Measurements from ENCODE around the gene MAB21L1. TPM values are rescaled to one million over a fixed set of nuclear protein-coding genes. Genes with fewer than 3 reads are reported as not detected.

MAB21L1 gene
- total and polyA plus RNA-seq, 2 of the 8 experiments (the other 6 are each of a cell fraction or from before 2014, with no cell fraction given): not detected

- Histone ChIP-seq H3K36me3 (ENCODE audit: control insufficient read depth in 2 of 4, insufficient read depth in 4 of 4, low read length in 3 of 4) (no peaks in the 10 kb centered on the region), H2BK120ac (replicated peaks; ENCODE audit: low read depth, low read length) (no peak overlapping the region), H3K14ac (ENCODE audit: insufficient read length) (no peak overlapping the region), H2BK12ac (ENCODE audit: low read depth, low read length) (no peak overlapping the region), H4K8ac (ENCODE audit: extremely low read depth, insufficient read depth, low read length) (no peak overlapping the region), H4K91ac (replicated peaks; ENCODE audit: insufficient read length, low read length) (no peak overlapping the region), H2BK15ac (ENCODE audit: low read length) (no peak overlapping the region), H4K5ac (ENCODE audit: insufficient read length, low read depth, low read length) (no peak overlapping the region), H3K79me1 (ENCODE audit: low read depth, low read length) (no peaks in the 10 kb centered on the region), H2BK20ac (ENCODE audit: low read length) (no peak overlapping the region), H3K4ac (replicated peaks; ENCODE audit: insufficient read length, low read depth, low read length) (no peak overlapping the region), H3K9ac (replicated peaks in 1 of 4; ENCODE audit: extremely low read depth in 1 of 4, low read depth in 3 of 4, low read length in 3 of 4) (no peak overlapping the region), H3K4me3 (ENCODE audit: extremely low read depth in 1 of 4, insufficient read depth in 2 of 4, low read depth in 3 of 4, low read length in 4 of 4) (no peak overlapping the region), H3K79me2 (ENCODE audit: control insufficient read depth in 1 of 2, insufficient read depth in 2 of 2, low read length in 2 of 2) (no peaks in the 10 kb centered on the region), H2AK5ac (ENCODE audit: low read depth, low read length) (no peak overlapping the region), H3K18ac (ENCODE audit: extremely low read depth, low read length) (no peak overlapping the region), H3K4me2 (ENCODE audit: insufficient read depth in 1 of 2, low read depth in 2 of 2, low read length in 2 of 2) (no peak overlapping the region), H3K9me3 (ENCODE audit: insufficient read depth in 2 of 2, low read depth in 1 of 2, low read length in 1 of 2) (no peaks in the 10 kb centered on the region), H3K56ac (replicated peaks; ENCODE audit: insufficient read length, low read depth, low read length) (no peak overlapping the region), H3K27me3 (replicated peaks in 1 of 4; ENCODE audit: control insufficient read depth in 3 of 4, extremely low read depth in 1 of 4, insufficient read depth in 3 of 4, low read length in 3 of 4) (no peaks in the 10 kb centered on the region), H2BK5ac (ENCODE audit: low read depth, low read length) (no peak overlapping the region), H3K27ac (ENCODE audit: low read depth, low read length) (no peak overlapping the region), H3K23me2 (ENCODE audit: low read depth, low read length) (no peaks in the 10 kb centered on the region), H3K4me1 (replicated peaks in 1 of 4; ENCODE audit: control insufficient read depth in 3 of 4, insufficient read depth in 4 of 4, low read length in 3 of 4) (no peaks in the 10 kb centered on the region; a peak in 1 of 7 replicates), H4K20me1 (replicated peaks in 1 of 2; ENCODE audit: control insufficient read depth in 1 of 2, insufficient read depth in 2 of 2, low read length in 2 of 2) (no peaks in the 10 kb centered on the region), H2AFZ (ENCODE audit: low read length) (no peak overlapping the region), H3K23ac (ENCODE audit: insufficient read length) (no peak overlapping the region)
- FAIRE-seq: no peak
- CTCF ChIA-PET (ENCODE audit: partially characterized antibody): no interaction called here
- no peak for DNase-seq (ENCODE audit: low read depth in 1 of 2, low spot score in 2 of 2)
- 70% methylated on average over 3 of the region's 3 CpGs; no CpG with 5 or more reads in 1 of the 2 experiments for WGBS, 2 experiments (ENCODE audit: extremely low coverage in 1 of 2, insufficient coverage in 1 of 2, insufficient read length in 1 of 2, insufficient replicate concordance in 2 of 2, low coverage in 1 of 2, low lambda C conversion rate in 2 of 2, missing lambda C conversion rate in 1 of 2)
- TF ChIP-seq NANOG (IDR thresholded peaks at IDR 0.05; ENCODE audit: insufficient read depth, low read depth, low read length, poor library complexity, severe bottlenecking) (no peak), HDAC2 (IDR thresholded peaks at IDR 0.05; ENCODE audit: borderline replicate concordance in 1 of 2, low read depth in 2 of 2, low read length in 2 of 2) (no peak), ZNF274 (IDR thresholded peaks at IDR 0.05; ENCODE audit: borderline replicate concordance, extremely low read depth, low read length) (no peak), NRF1 (IDR thresholded peaks at IDR 0.05; ENCODE audit: low read depth, low read length) (no peak), EZH2 (IDR thresholded peaks at IDR 0.05; ENCODE audit: low read depth, low read length, severe bottlenecking) (no peak), USF2 (IDR thresholded peaks at IDR 0.05; ENCODE audit: low read length) (no peak), ATF3 (IDR thresholded peaks at IDR 0.05; ENCODE audit: insufficient read depth, low read depth, low read length) (no peak), SIX5 (IDR thresholded peaks at IDR 0.05; ENCODE audit: low read depth, low read length) (no peak), SP1 (IDR thresholded peaks at IDR 0.05; ENCODE audit: low read depth, low read length) (no peak), FOSL1 (IDR thresholded peaks at IDR 0.05; ENCODE audit: insufficient read depth, low read depth, low read length) (no peak), POLR2AphosphoS5 (IDR thresholded peaks at IDR 0.05; ENCODE audit: low read depth, low read length) (no peak)
- POLR2A ChIA-PET (ENCODE audit: partially characterized antibody): no interaction called here
Observed at GRCh38 chr13:35502456-35502855, 26.0 kb upstream of the MAB21L1 start.

All from H1 (cell line).